WTC11 (cell line): Measurements from ENCODE around the gene ENDOV. TPM values are rescaled to one million over a fixed set of nuclear protein-coding genes. Genes with fewer than 3 reads are reported as not detected.

Experiments
- ATAC-seq: fragments of 200-7000 bp; cut with Tn5 transposase; 2 replicates; pipeline ENCODE4 v1.10.0; 2021; ENCODE audit warnings: mild to moderate bottlenecking, moderate library complexity
- CTCF ChIA-PET: fragments of 300-600 bp; sonication (Branson Sonifier 250); formaldehyde crosslinking; loops from one replicate; lab custom pipeline; 2021; ENCODE audit warnings: antibody characterized with exemption; lab: Charles Lee
- POLR2A ChIA-PET: fragments of 350-600 bp; sonication (Branson Sonifier 250); formaldehyde crosslinking; loops from one replicate; lab custom pipeline; 2021; ENCODE audit warnings: antibody characterized with exemption; lab: Charles Lee
- DNase-seq: peaks from one replicate; pipeline ENCODE4 v3.0.0; 2021; ENCODE audit warnings: low spot score
- H3K27ac Mint-ChIP-seq: 2 replicates; pipeline ENCODE4 v1.8.0; 2021; ENCODE audit warnings: mixed read lengths
- H3K27me3 Mint-ChIP-seq: 2 replicates; pipeline ENCODE4 v1.8.0; 2021; ENCODE audit warnings: low read depth, mild to moderate bottlenecking, moderate library complexity, mixed read lengths
- H3K36me3 Mint-ChIP-seq: 2 replicates; pipeline ENCODE4 v1.8.0; 2021; ENCODE audit warnings: mixed read lengths
- H3K4me1 Mint-ChIP-seq: 2 replicates; pipeline ENCODE4 v1.8.0; 2022; ENCODE audit warnings: mixed read lengths
- H3K4me3 Mint-ChIP-seq: 2 replicates; pipeline ENCODE4 v1.8.0; 2021; ENCODE audit warnings: mild to moderate bottlenecking, moderate library complexity, mixed read lengths
- H3K9me3 Mint-ChIP-seq: 2 replicates; pipeline ENCODE4 v1.8.0; 2021; ENCODE audit warnings: mixed read lengths
- ATF1 ChIP-seq: sonication (generic); formaldehyde crosslinking; IDR thresholded peaks from 2 replicates; pipeline ENCODE4 v1.8.1; 2023; ENCODE audit warnings: mild to moderate bottlenecking, moderate library complexity, missing genetic modification reagents
- ATF3 ChIP-seq: sonication (generic); formaldehyde crosslinking; conservative IDR thresholded peaks from 2 replicates; pipeline ENCODE4 v1.8.1; 2022; ENCODE audit warnings: mild to moderate bottlenecking, missing genetic modification reagents
- E2F1 ChIP-seq: sonication (generic); formaldehyde crosslinking; IDR thresholded peaks from 2 replicates; pipeline ENCODE4 v1.8.0; 2022; ENCODE audit warnings: mild to moderate bottlenecking, missing genetic modification reagents
- E2F5 ChIP-seq: sonication (generic); formaldehyde crosslinking; IDR thresholded peaks from 2 replicates; pipeline ENCODE4 v1.8.1; 2022; ENCODE audit warnings: mild to moderate bottlenecking, moderate library complexity, missing genetic modification reagents
- EMX1 ChIP-seq: fragments of 250-450 bp; sonication (Bioruptor Pico); IDR thresholded peaks from 2 replicates; pipeline ENCODE4 v1.8.0; 2021; ENCODE audit warnings: mild to moderate bottlenecking
- ERG ChIP-seq: fragments of 250-450 bp; sonication (Bioruptor Pico); IDR thresholded peaks from 2 replicates; pipeline ENCODE4 v1.8.0; 2021; ENCODE audit warnings: mild to moderate bottlenecking
- ETV6 ChIP-seq: sonication (generic); formaldehyde crosslinking; IDR thresholded peaks from 2 replicates; pipeline ENCODE4 v1.8.1; 2022; ENCODE audit warnings: mild to moderate bottlenecking, missing genetic modification reagents
- FOXJ3 ChIP-seq: sonication (generic); formaldehyde crosslinking; IDR thresholded peaks from 2 replicates; pipeline ENCODE4 v1.9.0; 2021; ENCODE audit warnings: missing genetic modification reagents, mild to moderate bottlenecking, borderline replicate concordance
- FOXK1 ChIP-seq: sonication (generic); formaldehyde crosslinking; IDR thresholded peaks from 2 replicates; pipeline ENCODE4 v1.8.0; 2022; ENCODE audit warnings: mild to moderate bottlenecking, moderate library complexity, missing genetic modification reagents
- GRHL2 ChIP-seq: fragments of 250-450 bp; sonication (Bioruptor Pico); IDR thresholded peaks from 2 replicates; pipeline ENCODE4 v1.8.0; 2022; ENCODE audit warnings: mild to moderate bottlenecking, moderate library complexity; ENCODE audit not compliant: insufficient replicate concordance, severe bottlenecking
- IRF2 ChIP-seq: sonication (generic); formaldehyde crosslinking; IDR thresholded peaks from 2 replicates; pipeline ENCODE4 v1.8.0; 2022; ENCODE audit warnings: low read depth, missing genetic modification reagents, borderline replicate concordance
- KAT7 ChIP-seq: sonication (generic); formaldehyde crosslinking; IDR thresholded peaks from 2 replicates; pipeline ENCODE4 v1.8.1; 2023; ENCODE audit warnings: missing genetic modification reagents, mild to moderate bottlenecking, borderline replicate concordance
- NFE2L1 ChIP-seq: sonication (generic); formaldehyde crosslinking; IDR thresholded peaks from 2 replicates; pipeline ENCODE4 v1.8.1; 2023; ENCODE audit warnings: missing genetic modification reagents
- OVOL2 ChIP-seq: fragments of 250-450 bp; sonication (Bioruptor Pico); IDR thresholded peaks from 2 replicates; pipeline ENCODE4 v1.9.0; 2021; ENCODE audit warnings: mild to moderate bottlenecking, borderline replicate concordance
- PREB ChIP-seq: sonication (generic); formaldehyde crosslinking; IDR thresholded peaks from 2 replicates; pipeline ENCODE4 v1.8.1; 2022; ENCODE audit warnings: mild to moderate bottlenecking, missing genetic modification reagents, moderate library complexity, borderline replicate concordance
- TEAD4 ChIP-seq: sonication (generic); formaldehyde crosslinking; IDR thresholded peaks from 2 replicates; pipeline ENCODE4 v1.8.0; 2022; ENCODE audit warnings: mild to moderate bottlenecking, missing genetic modification reagents
- USF2 ChIP-seq: sonication (generic); formaldehyde crosslinking; IDR thresholded peaks from 2 replicates; pipeline ENCODE4 v1.8.1; 2023; ENCODE audit warnings: mild to moderate bottlenecking, missing genetic modification reagents, moderate library complexity
- ZNF219 ChIP-seq: sonication (generic); formaldehyde crosslinking; IDR thresholded peaks from 2 replicates; pipeline ENCODE4 v1.8.0; 2023; ENCODE audit warnings: missing genetic modification reagents, mild to moderate bottlenecking, borderline replicate concordance
- ZNF263 ChIP-seq: sonication (generic); formaldehyde crosslinking; IDR thresholded peaks from 2 replicates; pipeline ENCODE4 v1.8.1; 2022; ENCODE audit warnings: low read depth, mild to moderate bottlenecking, moderate library complexity, missing genetic modification reagents
- ZNF416 ChIP-seq: fragments of 250-450 bp; sonication (Bioruptor Pico); IDR thresholded peaks from 2 replicates; pipeline ENCODE4 v1.9.0; 2021; ENCODE audit warnings: mild to moderate bottlenecking, inconsistent platforms
- ZNF671 ChIP-seq: fragments of 250-450 bp; sonication (Bioruptor Pico); IDR thresholded peaks from 2 replicates; pipeline ENCODE4 v1.8.0; 2021; ENCODE audit warnings: mild to moderate bottlenecking
- total RNA-seq: library from RNA; stranded (reverse); gene quantifications from 3 replicates; pipeline ENCODE4 v1.2.3, GENCODE V29; 2021

Gene ENDOV
- total RNA-seq, 1 experiment from 2014 or later = 25.2 TPM

- ATAC-seq (peak; percentile 13; the same call in 1 of the 2 replicates), DNase-seq (no peak)
- Mint-ChIP-seq H3K9me3 (no peaks in the 10 kb centered on the region), H3K27ac (no peak overlapping the region), H3K36me3 (no peaks in the 10 kb centered on the region), H3K4me3 (no peak overlapping the region), H3K27me3 (no peaks in the 10 kb centered on the region; the same call in 1 of the 2 replicates), H3K4me1 (0 out of 2 replicates have a peak, but pooled peaks cover 3% of the 10 kb centered on the region)
- CTCF ChIA-PET = interaction anchor here (0.7 to 3.3 kb wide), 15 partner anchors 11 to 545 kb away, joined by 3 to 10 read pairs (median 4); partner anchors contain the start of gene GAA
- TF ChIP-seq ZNF219 (no peak), ATF3 (no peak)
- POLR2A ChIA-PET = no interaction called here
Measured at GRCh38 chr17:80424878-80425765, 10.2 kb downstream of the ENDOV start.

GRCh38 chr17:80425835-80426426 is 11.0 kb downstream of the ENDOV start:
- ChIA-PET POLR2A (no interaction called here), CTCF (interaction anchor here (0.8 to 3.3 kb wide), 6 partner anchors 12 to 544 kb away, joined by 3 to 10 read pairs (median 8); partner anchors contain the start of gene GAA)
- ATAC-seq (no peak), DNase-seq (no peak)
- H3K27ac Mint-ChIP-seq = no peak overlapping the region
- 0 out of 2 replicates have a peak, but pooled peaks cover 3% of the 10 kb centered on the region for H3K4me1 Mint-ChIP-seq
- H3K9me3 Mint-ChIP-seq = no peaks in the 10 kb centered on the region
- H3K27me3 Mint-ChIP-seq = no peaks in the 10 kb centered on the region; the same call in 1 of the 2 replicates
- H3K4me3 Mint-ChIP-seq = no peak overlapping the region
- H3K36me3 Mint-ChIP-seq = no peaks in the 10 kb centered on the region
- no peak for TF ChIP-seq EMX1
- TF ChIP-seq ZNF263 (CRISPR knock-in tag) = no peak
- TF ChIP-seq GRHL2 (CRISPR knock-in tag) = no peak
- no peak for TF ChIP-seq NFE2L1 (CRISPR knock-in tag)
- TF ChIP-seq ERG (CRISPR knock-in tag) = no peak
- no peak for TF ChIP-seq ZNF416 (CRISPR knock-in tag)
- TF ChIP-seq ATF1 (CRISPR knock-in tag) = no peak
- TF ChIP-seq TEAD4 = no peak
- no peak for TF ChIP-seq E2F5 (CRISPR knock-in tag)
- TF ChIP-seq E2F1 (CRISPR knock-in tag) = no peak
- TF ChIP-seq IRF2 (CRISPR knock-in tag) = no peak
- TF ChIP-seq OVOL2 (CRISPR knock-in tag) = no peak
- TF ChIP-seq PREB (CRISPR knock-in tag) = no peak
- TF ChIP-seq USF2 (CRISPR knock-in tag) = no peak
- no peak for TF ChIP-seq FOXK1 (CRISPR knock-in tag)
- no peak for TF ChIP-seq ZNF671 (CRISPR knock-in tag)
- no peak for TF ChIP-seq FOXJ3 (CRISPR knock-in tag)
- no peak for TF ChIP-seq ETV6 (CRISPR knock-in tag)
- no peak for TF ChIP-seq KAT7
